Measurements from ENCODE around the gene KRT82.

DNA sequence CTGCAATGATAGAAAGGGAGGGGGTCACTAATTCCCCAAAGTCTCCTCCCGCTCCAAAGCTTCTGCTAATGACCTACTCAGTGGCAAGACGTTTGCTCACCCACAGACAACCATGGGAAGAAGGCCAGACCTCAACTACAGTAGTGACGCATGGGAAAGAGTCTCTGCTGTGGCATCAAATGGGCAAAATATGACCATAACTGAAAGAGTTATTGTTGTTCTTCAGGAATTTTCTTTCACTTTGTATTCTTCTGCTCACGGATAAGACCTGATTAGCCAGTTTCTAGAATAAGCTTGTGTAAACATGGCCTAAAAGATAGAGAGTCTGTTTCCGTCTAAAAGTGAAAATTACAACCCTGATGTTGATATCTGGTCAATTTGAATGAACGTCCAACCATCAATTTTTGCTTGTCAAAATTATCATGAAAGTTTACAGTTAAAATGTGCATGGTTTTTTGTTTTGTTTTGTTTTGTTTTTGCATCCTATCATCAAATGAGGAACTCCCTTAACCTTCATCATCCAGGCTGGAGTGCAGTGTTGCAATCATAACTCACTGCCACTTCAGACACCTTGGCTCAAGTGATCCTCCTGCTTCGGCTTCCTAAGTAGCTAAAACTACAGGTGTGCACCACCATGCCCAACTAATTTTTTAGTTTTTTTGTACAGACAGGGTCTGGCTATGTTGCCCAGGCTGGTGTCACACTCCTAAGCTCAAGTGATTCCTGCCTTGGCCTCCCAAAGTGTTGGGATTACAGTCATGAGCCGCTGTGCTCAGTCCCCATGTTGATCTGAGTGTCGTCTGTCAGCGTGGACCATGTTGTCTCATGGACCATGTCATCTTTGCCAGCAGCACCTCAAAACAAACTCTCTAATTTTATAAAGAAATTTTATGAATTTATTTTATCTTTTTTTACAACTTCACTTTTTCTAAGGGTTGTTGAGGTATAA is 38.8 kb upstream of the KRT82 start:
- TF ChIP-seq TAF1 (IDR thresholded peaks at IDR 0.05; ENCODE audit: borderline replicate concordance, insufficient read depth, low read length) (no peak), POLR2AphosphoS5 (IDR thresholded peaks at IDR 0.05; ENCODE audit: low read depth, low read length) (no peak)
